Mesenteric fat pad (tissue), 1 donor: Measurements from ENCODE around the gene ZBTB46. TPM values are rescaled to one million over a fixed set of nuclear protein-coding genes. Genes with fewer than 3 reads are reported as not detected.
"Not testable (repeated sequence)": the region's sequence is repeated elsewhere in the genome, so short reads cannot be mapped to it uniquely, and the experiment has no call there.

ENCODE experiments used
- DNase-seq: peaks from one replicate; pipeline ENCODE4 v3.0.0-alpha.2; 2020; ENCODE audit warnings: low spot score
- total RNA-seq: library from RNA; stranded (reverse); fragmentation: NEBNext Ultra II Directional; extraction: Animal tissue kit (Norgen Biotek cat#: 25700); gene quantifications from one replicate; pipeline ENCODE4 v1.2.1, GENCODE V29; 2021
- donor health status: DM: yes; HTN: yes; CAD: no.

The ZBTB46 gene
- total RNA-seq, 1 donor from 2014 or later = 34.7 TPM

DNA sequence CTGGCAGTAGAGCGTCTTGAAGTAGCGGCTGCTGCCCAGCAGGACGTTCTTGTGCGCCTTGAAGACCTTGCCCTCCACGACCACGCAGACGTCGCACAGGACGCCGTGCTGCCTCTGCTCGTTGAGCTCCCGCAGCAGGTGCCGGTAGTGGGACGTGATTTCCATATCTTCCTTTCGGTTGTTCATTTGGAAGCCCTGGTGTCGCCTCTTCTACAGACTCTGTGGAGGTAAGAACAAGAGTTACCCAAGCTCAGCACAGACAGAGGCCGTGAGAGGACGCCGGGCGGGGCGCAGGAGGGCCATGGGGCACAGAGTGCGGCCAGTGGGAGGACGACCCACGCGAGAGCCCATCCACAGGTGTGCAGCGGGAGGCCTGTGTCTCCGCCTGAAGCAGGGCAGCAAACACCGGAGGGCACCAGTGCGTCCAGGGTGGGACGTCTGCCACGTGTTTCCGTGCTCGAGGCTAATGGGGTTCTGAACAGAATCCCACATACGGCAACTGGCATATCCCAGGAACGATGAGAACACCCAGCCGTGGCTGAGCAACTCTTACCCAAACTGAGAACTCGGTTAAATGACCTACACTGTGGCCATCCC lies 40.4 kb downstream of the ZBTB46 start:
- DNase-seq = no peak

DNA sequence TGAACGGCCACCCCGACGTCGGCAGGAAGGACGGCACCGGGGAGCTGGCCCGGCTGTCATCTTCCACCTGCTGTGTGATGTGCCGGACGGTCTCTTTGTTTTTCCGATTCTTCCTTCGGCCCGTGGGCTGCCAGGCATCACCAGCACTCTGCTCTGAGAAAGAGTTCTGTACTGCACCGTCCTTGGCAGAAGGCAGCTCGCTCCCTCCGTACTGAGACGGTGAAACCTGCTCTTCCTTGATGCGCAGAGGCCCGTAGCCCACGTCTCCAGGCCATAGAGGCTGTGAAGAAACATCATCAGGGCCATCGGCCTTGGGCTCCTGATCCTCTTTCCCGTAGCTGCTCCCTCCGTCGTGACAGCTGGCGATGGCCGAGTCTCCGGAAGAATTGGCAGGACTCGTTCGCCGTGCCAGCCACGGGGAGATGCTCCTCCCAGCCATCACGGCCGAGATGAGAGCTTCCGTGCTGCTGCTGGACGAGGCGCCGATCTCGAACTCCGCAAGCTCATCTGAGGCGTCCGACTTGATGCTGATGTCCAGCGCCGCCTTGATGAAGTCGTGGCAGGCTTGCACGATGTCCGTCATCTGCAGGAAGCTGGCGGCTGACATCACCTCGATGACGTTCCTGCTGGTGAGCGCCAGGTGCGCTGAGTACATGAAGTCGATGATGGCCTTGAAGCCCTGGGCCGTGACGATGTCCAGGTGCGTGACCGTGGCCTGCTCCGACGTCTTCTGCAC lies 41.1 kb downstream of the ZBTB46 start:
- DNase-seq = no peak

DNA sequence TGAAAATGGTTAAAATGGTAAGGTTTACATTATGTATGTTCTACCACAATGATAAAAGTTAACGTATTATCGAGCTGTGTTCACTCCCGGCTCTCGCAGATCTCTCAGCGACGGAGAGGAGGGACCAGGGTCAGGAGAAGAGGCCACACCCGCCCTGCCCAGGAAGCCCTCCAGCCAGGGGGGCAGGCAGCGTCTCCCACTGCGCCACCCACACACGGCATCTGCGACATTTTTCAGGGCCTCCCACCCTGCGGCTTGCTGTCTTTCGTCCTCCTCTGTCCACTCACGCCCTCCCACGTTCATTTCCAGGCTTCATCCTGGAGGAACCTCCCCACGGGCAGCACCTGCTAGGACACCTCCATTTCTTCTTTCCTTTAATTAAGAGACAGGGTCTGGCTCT lies 43.3 kb downstream of the ZBTB46 start:
- DNase-seq = no peak

DNA sequence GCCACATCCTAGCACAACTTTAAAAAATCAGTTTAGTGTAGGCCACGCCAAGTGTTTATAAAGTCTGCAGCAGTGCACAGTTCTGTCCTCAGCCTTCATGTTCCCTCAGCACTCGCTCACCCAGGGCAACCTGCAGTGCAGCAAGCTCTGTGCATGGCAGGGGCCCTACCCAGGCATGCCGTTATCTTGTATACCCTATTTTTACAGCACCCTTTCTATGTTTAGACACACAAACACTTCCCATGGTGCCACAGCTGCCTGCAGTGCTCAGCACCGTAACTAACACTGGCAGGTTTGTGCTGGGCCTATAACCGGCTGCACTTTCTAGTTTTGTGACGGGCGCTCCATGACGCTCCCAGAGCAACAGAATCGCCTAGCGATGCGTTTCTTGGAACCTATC lies 43.8 kb downstream of the ZBTB46 start:
- no peak for DNase-seq

DNA sequence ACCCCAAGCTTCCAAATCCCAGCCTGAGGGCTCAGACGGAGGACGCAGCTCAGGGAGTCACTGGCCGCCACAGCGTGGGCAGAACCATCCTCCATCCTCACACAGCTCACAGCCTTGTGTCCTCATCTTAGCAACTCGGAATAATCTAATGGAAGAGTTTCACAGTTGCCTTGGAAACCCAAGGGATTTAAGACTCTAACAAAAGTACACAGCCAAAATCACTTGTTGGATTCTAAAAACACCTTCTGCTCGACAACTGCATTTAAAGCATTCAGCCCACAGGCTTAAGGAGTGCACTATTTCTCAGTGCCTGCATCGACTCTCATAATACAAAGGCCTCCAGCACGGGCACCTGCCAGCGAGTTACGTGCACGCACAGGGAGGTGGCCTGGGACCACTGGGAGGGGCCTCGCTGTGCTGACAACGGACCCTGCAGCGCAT lies 45.4 kb downstream of the ZBTB46 start:
- no peak for DNase-seq

DNA sequence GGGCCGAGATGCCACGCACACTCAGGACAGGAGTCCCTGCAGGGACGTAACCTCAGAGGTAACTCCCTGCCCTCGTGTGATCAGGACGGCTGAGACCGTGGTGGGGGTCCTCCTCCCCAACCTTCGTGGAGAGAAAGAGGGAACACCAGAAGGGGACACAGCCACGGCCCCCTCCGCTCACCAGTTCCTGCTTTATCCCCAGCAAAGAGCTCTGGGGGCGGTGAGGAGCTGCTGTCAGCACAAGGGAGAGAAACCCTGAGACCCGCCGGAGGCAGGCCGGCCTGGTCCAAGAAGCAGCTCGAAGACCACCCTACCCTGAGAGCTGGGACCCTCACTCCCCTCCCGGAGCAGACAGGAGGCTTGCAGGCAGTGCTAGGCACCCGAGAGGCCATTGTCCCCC lies 47.1 kb downstream of the ZBTB46 start:
- DNase-seq = no peak

DNA sequence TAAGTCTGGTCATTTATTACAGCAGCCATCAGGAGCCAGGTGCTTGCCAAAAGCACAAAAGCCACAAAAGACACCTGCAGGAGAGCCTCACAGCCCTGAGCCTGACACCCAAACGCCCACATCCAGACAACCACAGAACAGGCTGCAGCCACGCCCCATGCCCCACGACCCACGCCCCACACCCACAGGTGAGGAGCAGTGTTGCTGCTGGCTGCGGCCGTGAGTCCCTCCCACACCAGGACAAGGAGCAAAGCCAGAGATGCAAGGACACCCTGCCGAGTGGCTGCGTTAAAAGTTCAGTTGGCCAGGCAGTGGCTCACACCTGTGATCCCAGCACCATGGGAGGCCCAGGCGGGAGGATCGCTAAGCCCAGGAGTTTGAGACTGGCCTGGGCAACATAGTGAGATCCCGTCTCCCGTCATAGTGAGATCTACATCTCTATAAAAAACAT lies 48.5 kb downstream of the ZBTB46 start:
- DNase-seq = no peak

DNA sequence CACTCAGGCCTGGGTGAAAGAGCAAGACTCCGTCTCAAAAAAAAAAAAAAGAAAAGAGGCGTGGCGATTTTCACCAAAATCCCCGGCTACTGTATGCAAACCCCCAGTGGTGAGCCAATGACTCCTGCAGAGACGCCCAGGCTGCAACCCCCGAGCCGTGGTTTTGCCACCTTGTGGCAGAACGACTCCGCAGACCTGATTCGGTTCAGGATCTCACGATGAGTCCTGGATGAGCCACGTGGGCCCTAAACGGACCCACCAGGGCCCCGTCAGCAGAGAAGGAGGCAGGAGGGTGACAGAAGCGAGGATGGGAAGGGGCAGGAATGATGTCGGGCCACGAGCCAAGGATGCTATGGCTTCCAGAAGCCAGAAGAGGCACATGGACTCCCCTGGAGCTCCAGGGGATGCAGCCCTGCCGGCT lies 49.0 kb downstream of the ZBTB46 start:
- DNase-seq = no peak

DNA sequence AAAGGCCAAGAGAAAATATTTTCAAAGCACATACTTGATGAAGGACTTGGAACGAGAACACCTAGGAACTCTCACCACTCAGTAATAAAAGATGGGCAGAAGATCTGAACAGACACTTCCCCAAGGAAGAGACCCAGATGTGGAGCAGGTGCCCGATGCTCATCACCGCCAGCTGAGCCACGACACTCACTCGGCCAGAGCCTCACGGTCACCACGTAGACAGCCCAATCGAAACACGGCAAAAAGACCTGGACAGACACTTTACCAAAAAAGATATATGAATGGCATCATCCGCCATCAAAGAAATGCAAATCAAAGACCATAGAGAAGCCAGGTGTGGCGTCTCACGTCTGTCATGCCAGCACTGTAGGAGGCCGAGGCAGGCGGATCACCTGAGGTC lies 49.9 kb downstream of the ZBTB46 start:
- no peak for DNase-seq

DNA sequence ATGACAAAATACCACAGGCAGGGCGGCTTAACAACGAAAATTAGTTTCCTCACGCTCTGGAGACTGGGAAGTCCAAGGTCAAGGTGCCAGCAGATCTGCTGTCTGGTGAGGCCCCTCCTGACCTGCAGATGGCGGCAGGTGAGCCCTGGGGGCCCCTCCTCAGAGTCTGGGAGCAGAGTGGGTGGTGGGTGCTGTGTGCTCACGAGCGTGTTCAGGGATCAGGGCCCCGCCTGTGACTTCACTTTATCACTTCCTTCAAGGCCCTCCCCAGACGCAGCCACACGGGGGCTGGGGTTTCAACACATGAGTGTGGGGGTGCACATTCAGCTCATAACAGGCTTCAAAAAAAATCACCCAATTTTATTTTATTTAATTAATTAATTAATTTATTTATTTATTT lies 52.2 kb downstream of the ZBTB46 start:
- no peak for DNase-seq

DNA sequence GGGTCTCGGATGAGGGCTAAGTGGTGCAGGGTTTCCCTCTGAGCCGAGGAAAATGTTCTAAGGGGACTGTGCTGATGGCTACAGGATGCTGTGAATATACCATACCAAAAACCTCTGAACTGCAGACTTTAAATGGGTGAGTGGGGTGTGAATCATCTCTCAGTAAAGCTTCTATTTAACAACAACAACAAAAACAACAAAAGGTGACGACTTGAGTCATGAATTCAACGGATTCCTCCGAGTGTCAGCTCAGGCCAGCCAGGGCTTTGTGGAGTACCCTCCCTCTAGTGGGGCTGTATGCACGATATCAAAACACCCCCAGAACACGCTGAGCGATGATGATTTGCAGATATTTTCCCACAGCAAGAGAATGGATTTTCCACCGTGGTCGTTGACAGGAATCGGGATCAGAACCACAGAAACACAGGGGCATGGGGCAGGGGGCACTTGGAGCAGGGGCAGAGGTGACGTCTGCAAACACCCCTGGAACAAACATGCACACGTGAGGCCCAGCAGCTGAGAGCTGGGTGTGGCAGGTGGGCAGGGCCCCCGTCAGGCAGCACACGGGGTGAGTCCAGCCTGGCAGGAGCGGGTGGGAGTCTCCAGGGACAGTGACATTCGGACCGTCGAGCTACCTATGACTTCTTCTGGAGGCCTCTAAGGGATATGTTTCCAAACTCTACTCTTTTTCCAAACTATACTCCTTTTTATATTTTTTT lies 52.9 kb downstream of the ZBTB46 start:
- no peak for DNase-seq

DNA sequence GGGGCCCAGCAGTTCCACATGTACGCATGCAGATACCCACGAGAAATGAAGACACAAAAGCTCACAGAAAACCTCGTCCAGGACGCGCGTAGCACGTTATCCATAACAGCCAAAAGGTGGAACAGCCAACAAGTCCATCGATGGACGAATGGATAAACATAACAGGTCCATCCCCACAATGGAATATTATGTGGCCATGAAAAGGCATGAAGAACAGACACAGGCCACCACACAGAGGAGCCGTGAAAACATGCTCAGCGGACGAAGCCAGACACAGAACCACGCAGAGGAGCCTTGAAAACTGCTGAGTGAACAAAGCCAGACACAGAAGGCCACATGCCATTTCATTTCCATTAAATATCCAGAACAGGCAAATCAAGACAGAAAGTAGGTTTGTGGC lies 53.5 kb downstream of the ZBTB46 start:
- DNase-seq = no peak

DNA sequence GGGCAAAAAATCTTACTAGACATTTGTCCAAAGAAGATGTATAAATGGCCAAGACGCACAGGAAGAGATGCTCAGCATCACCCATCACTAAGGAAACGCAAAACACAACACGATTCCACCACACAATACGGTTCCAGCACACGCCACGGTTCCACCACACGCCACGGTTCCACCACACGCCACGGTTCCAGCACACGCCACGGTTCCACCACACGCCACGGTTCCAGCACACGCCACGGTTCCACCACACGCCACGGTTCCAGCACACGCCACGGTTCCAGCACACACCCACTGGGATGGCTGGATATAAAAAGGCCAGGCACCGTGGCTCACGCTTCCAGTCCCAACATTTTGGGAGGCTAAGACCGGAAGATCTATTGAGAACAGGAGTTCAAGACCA lies 54.2 kb downstream of the ZBTB46 start:
- not testable (repeated sequence) for DNase-seq

DNA sequence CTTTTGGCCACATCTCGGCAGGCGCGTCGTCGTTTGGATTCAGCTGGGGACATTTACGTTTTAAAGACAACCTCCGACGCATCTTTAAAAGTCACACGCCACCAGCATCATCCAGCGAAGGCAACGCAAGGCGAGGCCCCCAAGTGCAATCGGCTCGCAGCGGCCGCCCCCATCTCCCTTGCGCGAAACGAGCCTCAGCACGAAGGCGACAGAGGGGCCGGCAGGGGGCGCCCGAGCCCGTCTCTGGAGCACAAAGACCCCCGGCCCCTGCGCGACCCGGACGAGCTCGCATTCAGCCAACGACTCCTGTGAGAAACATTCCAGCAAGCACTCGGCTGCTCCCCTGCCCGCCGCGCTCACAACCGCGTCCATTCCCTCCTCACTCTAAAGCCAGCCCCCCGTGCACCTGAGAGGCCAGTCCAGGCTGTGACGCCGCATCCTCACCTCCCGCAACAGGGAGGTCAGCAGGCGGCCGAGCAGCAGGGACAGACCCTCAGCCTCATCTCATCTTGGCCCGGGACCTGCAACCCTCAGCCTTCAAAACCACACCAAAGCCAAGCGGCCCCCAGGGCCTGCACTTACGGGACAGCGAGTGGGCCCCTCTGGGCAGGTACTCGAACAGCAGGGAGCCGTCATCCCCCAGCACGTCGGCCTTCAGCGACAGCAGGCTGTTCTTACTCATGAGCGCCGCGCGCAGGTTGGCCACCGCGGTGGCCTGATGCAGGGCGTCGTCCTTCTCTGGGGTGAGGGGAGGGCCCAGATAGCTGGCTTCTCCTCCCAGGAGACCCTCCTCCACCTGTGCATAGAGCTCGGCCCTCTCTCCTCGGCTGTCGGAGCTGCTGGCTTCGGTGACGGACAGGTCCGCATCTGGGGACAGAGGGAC lies 55.7 kb downstream of the ZBTB46 start:
- no peak for DNase-seq

DNA sequence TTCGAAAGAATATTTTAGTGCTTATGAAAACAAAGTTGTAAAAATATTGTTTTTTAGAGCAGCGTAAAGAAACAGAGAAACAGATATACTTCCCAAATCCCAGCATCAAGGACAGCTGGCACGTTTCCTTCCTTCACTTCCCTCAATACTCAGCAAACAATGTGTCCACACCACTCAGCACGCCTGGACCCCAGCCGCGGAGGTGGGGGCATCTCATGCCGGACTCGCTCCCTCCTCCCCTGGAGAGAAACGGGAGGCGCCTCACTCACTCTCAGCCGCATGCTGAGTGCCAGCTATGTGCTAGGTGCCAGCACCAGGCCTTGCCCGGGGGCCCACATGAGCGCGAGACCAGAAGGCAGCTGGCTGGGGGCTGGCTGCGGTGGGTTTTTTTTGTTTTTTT lies 56.8 kb downstream of the ZBTB46 start:
- no peak for DNase-seq

DNA sequence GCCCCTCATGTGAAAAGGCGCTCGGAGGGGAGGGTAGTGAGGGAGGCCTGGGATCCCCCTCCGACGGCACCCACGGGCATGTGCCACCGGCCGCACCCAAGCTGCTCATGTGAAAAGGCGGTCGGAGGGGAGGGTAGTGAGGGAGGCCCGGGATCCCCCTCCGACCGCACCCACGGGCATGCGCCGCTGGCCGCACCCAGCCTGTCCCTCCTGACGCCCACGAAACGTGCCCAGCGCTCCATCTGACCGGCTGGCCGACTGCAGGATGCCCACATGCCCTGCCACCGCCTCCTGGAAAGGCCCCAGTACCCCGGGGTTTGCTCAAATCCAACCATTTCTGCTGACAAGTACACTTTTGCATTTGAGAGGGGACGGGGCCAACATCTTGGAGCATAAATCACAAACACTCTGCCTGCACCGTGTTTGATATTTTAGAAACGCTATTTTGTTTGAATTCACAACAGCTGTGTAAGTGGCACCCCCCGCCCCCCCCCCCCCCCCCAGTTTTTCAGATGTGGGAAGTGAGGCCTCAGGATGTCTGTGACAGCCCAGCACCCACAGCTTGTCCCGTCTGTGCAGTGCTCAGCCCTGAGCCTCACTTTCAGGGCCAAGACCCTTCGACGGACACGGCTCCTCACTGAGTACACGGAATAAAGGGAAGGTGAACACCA lies 57.4 kb downstream of the ZBTB46 start:
- no peak for DNase-seq

DNA sequence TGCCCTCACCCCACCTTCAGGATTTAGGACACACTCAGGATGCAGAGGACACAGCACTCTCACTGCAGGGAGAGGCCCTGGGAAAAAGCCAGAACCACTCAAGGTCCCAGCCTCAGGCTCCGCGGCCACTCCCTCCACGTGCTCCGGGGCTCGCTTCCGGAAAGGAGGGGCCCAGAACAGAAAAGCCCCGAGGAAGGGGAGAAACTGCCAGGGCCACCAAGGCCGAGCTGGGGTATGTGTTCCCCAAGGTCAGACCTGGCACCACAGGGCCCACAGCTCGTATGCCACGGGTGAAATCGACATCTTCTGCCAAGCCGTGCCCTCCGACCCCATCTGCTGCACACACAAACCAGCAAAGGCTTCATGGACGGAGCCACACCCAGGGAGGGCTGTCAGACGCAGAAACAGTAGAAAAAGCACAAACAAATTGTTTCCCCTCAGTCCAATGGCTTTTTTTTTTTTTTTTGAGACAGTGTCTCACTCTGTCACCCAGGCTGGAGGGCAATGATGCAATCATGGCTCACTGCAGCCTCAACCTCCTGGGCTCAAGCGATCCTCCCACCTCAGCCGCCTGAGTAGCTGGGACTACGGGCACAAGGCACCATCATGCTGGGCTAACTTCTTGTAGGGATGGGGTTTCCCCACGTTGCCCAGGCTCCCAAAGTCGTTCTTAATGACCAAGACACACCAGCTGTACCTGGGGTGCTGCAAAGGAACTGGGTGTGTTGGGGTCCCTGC lies 58.1 kb downstream of the ZBTB46 start:
- no peak for DNase-seq

DNA sequence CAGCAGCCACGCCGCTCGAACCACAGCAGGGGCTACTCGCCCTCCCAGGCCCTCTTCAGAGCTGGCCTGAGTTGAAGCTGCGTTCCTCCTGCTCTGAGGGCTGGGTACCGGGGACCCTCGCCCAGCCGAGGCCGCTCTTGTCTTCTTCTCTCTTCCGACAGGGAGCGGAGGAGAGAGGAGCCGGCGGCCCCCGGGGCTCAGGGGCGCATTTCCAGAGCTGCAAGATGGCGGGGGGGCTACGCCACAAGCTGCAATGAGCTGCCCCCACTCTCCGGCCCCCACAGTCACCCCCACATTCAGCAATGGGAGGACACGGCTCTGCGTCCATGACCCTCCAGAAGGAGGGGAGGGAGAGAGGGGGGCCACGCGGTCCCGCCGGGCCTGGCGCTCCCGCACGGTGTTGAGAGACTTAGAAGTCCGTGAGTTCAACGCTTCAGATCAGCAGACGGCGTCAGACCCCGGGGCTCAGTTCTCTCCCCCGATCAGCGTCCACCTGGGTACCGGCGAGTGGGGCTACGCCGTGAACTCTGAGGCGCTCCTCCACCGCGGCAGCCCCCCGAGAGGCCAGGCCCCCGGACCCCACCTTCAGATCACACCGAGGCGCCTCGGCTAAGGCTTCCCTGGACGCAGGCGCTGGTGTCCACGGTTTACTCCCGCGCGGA lies 59.9 kb downstream of the ZBTB46 start:
- DNase-seq = no peak

DNA sequence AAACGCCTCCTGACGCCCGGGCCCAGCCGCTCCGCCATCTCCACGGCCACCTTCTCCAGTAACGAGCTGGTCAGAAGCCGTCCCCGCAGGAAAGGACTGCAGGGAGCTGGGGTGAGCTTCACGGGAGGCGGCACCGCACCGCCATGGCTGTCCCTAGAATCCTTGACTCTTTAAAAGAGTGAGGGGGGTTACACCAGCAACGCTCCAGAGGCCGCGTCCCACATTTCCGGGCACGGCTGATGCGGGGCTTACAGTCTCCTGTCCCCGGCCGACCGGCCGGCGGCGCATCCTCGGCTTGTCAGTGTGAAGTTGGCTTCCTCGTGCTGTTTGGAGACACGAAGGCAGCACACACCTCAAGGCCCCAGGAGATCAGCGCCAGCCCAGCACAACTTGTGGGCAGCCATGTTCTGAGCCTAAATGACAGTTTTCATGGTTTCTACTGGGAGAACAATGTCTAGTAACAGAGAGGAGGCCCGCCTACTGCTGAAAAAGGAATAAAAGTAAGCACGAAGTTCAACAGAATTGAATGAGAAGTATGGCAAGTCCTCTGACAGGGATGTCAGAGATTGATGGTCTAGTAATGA lies 61.1 kb downstream of the ZBTB46 start:
- no peak for DNase-seq
